ENCODE results near the gene DENND11.

DENND11 gene

DNA sequence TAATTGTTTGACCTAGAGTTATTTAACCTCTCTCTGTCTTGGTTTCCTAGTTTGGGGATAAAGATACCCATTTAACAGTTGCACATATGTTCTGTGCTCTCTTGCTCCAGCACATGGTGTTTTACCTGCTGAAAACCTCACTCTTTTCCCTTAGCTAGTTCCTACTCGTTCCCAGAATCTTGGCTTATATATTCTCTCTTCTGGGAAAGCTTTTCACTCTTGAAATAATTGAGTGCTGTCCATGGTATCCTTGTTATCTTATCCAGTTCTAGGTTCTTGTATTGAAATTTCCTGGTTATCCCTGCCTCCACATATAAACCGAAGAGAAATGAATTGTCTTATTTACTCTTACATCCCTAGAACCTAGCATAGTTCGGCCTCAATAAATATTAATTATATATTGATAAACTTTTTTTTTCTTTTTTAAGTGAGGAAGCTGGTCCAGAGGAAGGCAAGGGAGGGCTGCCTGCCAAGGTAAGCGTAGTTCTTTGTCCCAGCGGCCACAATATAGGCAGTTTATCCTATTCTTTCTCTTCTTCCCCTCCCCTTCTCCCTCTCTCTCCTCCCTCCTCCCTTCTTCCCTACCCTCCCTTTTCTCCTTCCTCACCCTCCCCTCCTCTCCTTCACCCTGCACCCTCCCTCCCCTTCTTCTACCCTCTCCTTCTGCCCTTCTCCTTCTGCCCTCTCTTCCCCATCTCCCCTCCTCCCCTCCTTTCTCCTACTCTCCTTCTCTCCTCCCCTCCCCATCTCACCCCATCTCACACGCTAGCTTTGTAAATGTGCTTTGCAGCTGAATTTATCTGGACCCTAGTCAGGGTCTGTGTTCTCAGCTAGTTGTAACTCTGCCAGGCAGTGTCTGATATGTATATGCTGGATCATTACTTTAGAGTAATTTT lies 14.1 kb upstream of the DENND11 start:
- no peak for DNase-seq (ENCODE audit: low read depth in 1 of 2, low spot score in 1 of 2)
- in situ Hi-C loops (cut with HindIII; ENCODE audit: low pct_unique_long_range_greater_than_20kb, low sequenced_read_pairs), result no loop called here
- TF ChIP-seq JUND (IDR thresholded peaks at IDR 0.05; ENCODE audit: low read depth), result no peak

DNA sequence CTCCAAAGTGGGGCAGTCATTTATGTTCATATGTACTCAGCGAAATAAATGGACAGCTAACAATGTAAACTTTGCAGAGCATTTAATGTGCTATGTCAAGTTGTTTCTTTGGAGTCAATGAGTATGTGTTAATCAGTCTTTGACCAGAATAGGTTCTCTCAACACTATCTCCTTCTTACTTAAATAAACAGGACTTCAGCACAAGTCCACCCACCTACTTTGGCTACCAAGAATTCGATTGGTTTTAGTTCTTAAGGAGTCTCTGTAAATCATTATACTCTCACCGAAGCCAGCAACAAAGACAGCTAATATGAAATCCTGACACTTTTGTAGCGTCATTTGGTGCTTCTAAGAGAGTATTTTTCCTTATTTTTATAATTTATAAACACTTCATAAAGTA lies 13.1 kb upstream of the DENND11 start:
- DNase-seq (ENCODE audit: low read depth in 1 of 2, low spot score in 1 of 2), result no peak
- no peak for TF ChIP-seq JUND (IDR thresholded peaks at IDR 0.05; ENCODE audit: low read depth)
- in situ Hi-C loops (cut with HindIII; ENCODE audit: low pct_unique_long_range_greater_than_20kb, low sequenced_read_pairs), result no loop called here

DNA sequence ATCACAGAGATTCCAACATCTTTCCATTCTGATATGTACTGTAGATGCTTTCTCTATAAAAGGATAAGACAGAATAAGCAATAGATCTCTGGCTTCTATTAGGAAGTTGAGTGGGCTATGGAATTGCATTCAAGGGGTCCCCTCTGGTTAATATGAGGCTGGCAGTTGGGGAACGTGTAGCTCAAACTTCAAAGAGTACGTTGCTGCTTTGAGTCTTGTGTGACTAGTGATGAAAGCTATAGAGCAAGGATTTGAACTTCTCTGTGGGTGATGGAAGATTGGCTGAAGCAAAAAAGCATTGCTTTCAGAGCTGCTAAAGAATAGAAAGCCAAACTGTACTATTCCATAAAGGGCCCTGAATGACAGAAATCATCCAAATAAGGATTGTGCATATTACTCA lies 12.6 kb upstream of the DENND11 start:
- DNase-seq (ENCODE audit: low read depth in 1 of 2, low spot score in 1 of 2), result no peak
- no peak for TF ChIP-seq JUND (IDR thresholded peaks at IDR 0.05; ENCODE audit: low read depth)
- in situ Hi-C loops (cut with HindIII; ENCODE audit: low pct_unique_long_range_greater_than_20kb, low sequenced_read_pairs), result no loop called here

DNA sequence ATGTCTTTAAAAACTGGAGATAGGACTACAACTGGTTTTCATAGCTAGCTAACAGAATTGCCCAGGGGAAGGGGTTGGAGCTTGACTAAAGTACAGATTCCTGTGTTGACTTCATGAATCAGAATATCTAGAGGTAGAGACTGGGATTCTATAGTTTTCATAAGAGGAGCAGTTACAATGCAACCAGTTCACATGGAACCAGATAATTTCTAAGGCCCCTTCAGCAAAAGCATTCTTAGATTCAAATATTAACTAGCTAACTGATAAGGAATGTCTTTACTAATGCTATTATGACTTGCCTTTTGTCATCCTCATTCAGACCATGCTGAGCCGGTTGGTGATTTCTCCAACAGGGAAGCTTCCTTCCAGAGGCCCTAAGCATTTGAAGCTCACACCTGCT lies 11.9 kb upstream of the DENND11 start:
- TF ChIP-seq JUND (IDR thresholded peaks at IDR 0.05; ENCODE audit: low read depth), result no peak

DNA sequence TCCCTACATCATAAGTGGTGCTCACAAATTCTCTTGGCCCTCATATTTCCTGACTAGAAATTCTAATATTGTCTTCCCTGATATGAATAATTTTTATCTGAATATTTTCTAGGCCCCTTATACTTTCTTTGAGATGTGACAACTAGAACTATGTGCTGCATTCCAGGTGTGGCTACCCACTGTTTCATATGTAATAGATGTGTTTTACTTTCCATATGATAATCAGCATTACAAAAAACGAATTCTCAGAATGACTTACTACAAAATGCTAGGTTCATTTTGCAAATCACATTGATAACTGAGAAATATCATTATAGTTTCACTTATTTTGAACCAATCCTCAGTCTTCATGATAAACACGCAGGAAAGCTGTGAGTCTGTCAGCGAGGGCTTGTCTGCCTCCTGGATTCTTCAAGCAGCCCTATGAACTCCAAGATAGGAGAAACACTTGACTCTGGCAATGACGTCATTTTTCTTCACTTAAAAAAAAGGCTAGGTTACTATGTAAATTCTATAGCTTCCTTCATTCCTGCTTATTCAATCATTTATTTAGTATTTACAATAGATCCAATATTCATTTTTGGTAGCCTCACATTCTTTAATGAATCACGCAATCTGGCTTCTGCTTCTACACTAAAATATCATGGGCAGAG lies 10.8 kb upstream of the DENND11 start:
- no peak for DNase-seq (ENCODE audit: low read depth in 1 of 2, low spot score in 1 of 2)
- no peak for TF ChIP-seq JUND (IDR thresholded peaks at IDR 0.05; ENCODE audit: low read depth)
- in situ Hi-C loops (cut with HindIII; ENCODE audit: low pct_unique_long_range_greater_than_20kb, low sequenced_read_pairs), result no loop called here

More for the DNA sequence above, 11.9 kb upstream of the DENND11 start:
- in situ Hi-C loops (cut with HindIII; ENCODE audit: low pct_unique_long_range_greater_than_20kb, low sequenced_read_pairs), result no loop called here
- DNase-seq (ENCODE audit: low read depth in 1 of 2, low spot score in 1 of 2), result no peak

DNA sequence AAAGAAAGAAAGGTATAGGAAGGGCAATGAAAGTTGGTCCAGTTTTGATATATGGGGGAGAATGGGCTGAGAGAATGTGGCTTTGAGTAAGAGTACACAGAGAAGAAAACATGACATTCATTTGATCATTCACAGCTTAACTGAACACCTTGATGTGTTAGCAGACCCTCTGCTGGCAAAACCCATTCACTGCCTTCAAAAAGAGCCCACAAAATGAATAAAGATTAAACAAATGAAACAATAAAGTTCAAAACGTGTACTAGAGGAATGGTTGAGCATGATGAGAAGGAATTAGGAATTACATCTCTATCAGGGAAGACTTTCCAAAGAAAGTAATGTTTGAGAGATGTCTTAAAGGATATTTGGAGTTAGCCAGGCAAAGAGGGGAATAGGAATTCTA lies 8.3 kb upstream of the DENND11 start:
- in situ Hi-C loops (cut with HindIII; ENCODE audit: low pct_unique_long_range_greater_than_20kb, low sequenced_read_pairs), result no loop called here
- no peak for TF ChIP-seq JUND (IDR thresholded peaks at IDR 0.05; ENCODE audit: low read depth)
- DNase-seq (ENCODE audit: low read depth in 1 of 2, low spot score in 1 of 2), result no peak

DNA sequence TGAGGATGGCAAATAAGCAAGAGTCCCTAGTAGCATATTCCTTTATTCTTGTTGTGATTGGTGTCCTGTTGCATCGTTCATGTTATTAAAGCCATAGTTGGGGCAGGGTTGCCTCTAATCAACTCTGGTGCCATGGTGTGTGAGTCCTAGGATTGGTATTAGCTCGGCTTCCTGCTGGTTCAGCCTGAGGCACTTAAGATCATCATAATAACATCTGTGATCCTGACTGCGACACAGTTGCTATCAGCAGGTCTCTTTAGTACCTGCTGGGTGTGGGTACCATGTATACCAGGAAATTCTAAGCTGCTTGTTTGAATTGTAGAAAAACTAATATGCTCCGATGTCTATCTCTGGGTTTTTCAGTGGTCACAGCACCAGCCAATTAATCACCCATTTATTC lies 7.8 kb upstream of the DENND11 start:
- TF ChIP-seq JUND (IDR thresholded peaks at IDR 0.05; ENCODE audit: low read depth), result no peak
- in situ Hi-C loops (cut with HindIII; ENCODE audit: low pct_unique_long_range_greater_than_20kb, low sequenced_read_pairs), result no loop called here
- DNase-seq (ENCODE audit: low read depth in 1 of 2, low spot score in 1 of 2), result no peak

DNA sequence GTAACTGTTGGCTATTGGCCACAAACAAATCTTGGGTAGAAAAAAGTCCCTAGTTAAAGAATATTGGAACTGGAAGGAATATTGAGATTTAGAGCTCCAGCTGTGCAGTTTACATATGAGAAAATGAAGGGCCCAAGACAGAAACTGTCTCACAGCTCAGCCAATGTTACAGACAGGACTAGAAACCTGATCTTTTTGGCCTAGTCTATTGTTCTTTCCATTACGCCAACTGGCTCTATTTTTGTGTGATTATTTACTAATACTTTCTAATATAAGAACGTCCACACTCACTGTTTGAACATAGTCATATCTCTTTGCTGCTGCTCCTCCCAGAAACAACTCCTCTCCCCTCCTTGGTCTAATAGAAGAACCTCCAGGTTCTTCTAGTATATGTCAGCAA lies 7.4 kb upstream of the DENND11 start:
- no peak for TF ChIP-seq JUND (IDR thresholded peaks at IDR 0.05; ENCODE audit: low read depth)
- in situ Hi-C loops (cut with HindIII; ENCODE audit: low pct_unique_long_range_greater_than_20kb, low sequenced_read_pairs), result no loop called here
- DNase-seq (ENCODE audit: low read depth in 1 of 2, low spot score in 1 of 2), result no peak

DNA sequence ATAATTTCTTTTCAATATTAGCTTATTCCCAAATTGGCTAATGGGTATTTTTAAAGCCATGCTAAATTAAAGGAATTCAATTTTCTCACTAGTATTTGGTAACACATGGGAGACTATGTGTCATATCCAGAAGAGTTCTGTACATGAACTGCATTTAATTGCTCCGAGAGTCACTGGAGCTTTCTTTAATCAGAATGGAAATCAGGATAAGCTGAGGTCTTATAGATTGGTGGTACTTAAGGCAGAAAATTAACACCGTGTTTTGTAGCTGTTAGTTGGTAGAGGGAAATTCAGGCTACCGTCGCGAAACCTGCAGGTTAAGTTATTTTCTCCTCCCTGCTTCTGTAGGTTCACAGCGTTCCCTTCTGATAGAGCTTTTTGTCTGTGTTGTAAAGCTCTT lies 6.4 kb upstream of the DENND11 start, which contains the start of gene WEE2:
WEE2 (plus strand) TSS at position 3 of the 400 bp plus-strand sequence. CDS start 406 bp downstream, outside the sequence.
- in situ Hi-C loops (cut with HindIII; ENCODE audit: low pct_unique_long_range_greater_than_20kb, low sequenced_read_pairs), result no loop called here
- no peak for TF ChIP-seq JUND (IDR thresholded peaks at IDR 0.05; ENCODE audit: low read depth)
- no peak for DNase-seq (ENCODE audit: low read depth in 1 of 2, low spot score in 1 of 2)

DNA sequence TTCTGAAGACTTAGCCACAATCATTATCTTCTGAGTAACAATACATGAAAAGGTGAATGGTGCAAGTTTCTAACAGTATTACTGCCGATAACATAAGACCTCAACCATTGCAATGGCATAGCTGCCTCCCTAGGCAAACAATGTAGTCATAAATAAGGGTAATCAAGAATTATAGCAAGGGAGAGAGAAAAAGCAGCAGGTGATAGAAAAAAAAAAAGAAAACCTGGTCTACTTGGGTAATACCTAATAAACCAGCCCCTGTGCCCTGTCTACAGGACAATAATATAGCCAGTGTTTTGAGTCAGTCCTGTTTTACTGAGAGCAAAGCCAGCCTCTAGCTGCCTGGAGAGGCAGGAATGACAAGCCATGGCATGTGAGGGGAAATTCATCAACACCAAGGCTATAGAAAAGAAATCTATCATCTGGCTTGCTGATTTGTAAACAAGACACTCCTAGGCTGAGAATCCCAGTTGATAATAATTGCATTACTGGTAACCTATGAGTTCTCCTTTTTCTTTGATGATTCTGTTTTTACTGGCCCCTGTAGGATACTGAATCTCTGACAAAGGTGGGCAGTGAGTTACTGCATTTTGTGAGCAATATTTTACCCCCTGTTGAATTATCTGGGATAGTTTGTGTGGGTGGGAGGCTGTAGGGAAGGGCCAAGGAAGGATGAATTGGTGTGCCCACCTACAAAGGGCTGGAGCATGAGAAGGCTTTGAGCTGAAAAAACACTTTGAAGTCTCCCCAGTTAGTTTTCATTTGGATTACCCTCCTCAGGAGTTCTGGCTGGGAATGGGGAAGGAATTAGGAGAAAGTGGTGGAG lies 4.5 kb upstream of the DENND11 start:
- no peak for TF ChIP-seq JUND (IDR thresholded peaks at IDR 0.05; ENCODE audit: low read depth)
- in situ Hi-C loops (cut with HindIII; ENCODE audit: low pct_unique_long_range_greater_than_20kb, low sequenced_read_pairs), result no loop called here
- DNase-seq (ENCODE audit: low read depth in 1 of 2, low spot score in 1 of 2), result no peak

DNA sequence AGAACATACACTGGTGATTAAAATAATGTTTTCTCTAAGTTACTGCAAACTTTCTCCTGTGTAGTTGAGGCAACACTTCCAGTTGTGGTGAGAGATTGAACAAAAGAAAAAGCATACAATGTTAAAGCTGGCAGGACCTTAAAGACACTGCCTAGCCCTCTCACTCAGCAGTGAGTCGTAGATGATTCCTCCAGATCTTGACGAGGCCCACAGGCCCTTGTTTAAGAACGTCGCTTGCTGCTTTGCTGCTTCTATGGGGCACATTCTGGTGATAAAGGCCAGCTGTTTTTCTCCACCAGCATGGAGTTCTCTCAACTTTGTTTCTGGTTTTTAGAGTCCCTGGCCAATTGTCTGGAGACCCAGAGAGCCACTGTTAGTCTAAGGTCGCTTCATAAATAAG lies 2.8 kb upstream of the DENND11 start:
- in situ Hi-C loops (cut with HindIII; ENCODE audit: low pct_unique_long_range_greater_than_20kb, low sequenced_read_pairs), result no loop called here
- TF ChIP-seq JUND (IDR thresholded peaks at IDR 0.05; ENCODE audit: low read depth), result no peak
- no peak for DNase-seq (ENCODE audit: low read depth in 1 of 2, low spot score in 1 of 2)

DNA sequence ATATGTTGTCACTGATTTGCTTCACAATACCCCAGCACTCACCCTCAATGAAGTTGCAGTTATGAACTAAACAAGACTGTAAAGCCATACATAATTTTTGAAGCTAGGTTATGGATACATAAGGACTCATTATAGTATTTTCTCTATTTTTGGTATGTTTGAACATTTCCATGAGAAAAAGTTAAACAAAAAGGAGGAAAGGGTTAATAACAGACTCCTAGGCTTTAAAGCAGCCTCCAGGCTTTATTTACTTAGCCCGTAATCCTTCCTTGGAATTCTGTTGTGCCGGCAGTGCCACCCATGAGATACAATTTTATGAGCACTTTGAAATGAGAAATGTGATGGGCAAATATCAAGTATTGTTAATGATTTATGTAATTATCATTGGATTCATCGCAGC lies 2.1 kb upstream of the DENND11 start:
- no peak for TF ChIP-seq JUND (IDR thresholded peaks at IDR 0.05; ENCODE audit: low read depth)
- in situ Hi-C loops (cut with HindIII; ENCODE audit: low pct_unique_long_range_greater_than_20kb, low sequenced_read_pairs), result no loop called here
- no peak for DNase-seq (ENCODE audit: low read depth in 1 of 2, low spot score in 1 of 2)

All from T47D (cell line).